RWPE1 (cell line): ENCODE results near the gene SP100.
A peak's percentile ranks its signal among the peaks of the same experiment; 100 is the strongest.
"Not testable (repeated sequence)": the region's sequence is repeated elsewhere in the genome, so short reads cannot be mapped to it uniquely, and the experiment has no call there.

Experiments
- CTCF ChIA-PET: fragments of 350-600 bp; sonication (Branson Sonifier 250); formaldehyde crosslinking; extraction: SDS; loops from one replicate; lab custom pipeline; 2021; lab: Yijun Ruan, JAX
- POLR2A ChIA-PET: fragments of 400-600 bp; formaldehyde crosslinking; extraction: SDS; loops from one replicate; lab custom pipeline; 2020; ENCODE audit warnings: antibody characterized with exemption; ENCODE audit not compliant: low non-redundant PET; lab: Yijun Ruan, JAX
- DNase-seq: peaks from one replicate; pipeline ENCODE4 v3.0.0; 2012; ENCODE audit warnings: low spot score
- H3K27ac ChIP-seq: fragments of 450-650 bp; 2 replicates; pipeline ENCODE4 v1.5.1; 2017
- CTCF ChIP-seq: fragments of 450-650 bp; conservative IDR thresholded peaks from 2 replicates; pipeline ENCODE4 v1.5.1; 2017; ENCODE audit warnings: low read depth, mild to moderate bottlenecking

The SP100 gene

GRCh38 chr2:230416061-230416721 is at the start of gene SP100:
Gene SP100 (plus strand): TSS chr2:230416201. CDS start chr2:230416297, 96 bp downstream.
- ChIA-PET POLR2A (no interaction called here), CTCF (interaction anchor here (0.6 to 0.9 kb wide), 2 partner anchors 194 to 347 kb away, joined by 3 to 4 read pairs; no protein-coding TSS in a partner anchor)
- no peak for TF ChIP-seq CTCF
- peak; percentile 70 for DNase-seq
- H3K27ac ChIP-seq = peak within 1 kb of the TSS; percentile 92

- no peak for DNase-seq
- H3K27ac ChIP-seq = no peak overlapping the region
- ChIA-PET CTCF (interaction anchor here (0.6 kb wide), 1 partner anchor 174 kb away, joined by 3 read pairs; no protein-coding TSS in a partner anchor), POLR2A (no interaction called here)
- no peak for TF ChIP-seq CTCF
These were observed 33.9 kb upstream of the SP100 start for GRCh38 chr2:230382108-230382507.

- ChIA-PET POLR2A (no interaction called here), CTCF (interaction anchor here (0.6 to 0.7 kb wide), 2 partner anchors 139 to 446 kb away, joined by 3 to 4 read pairs; no protein-coding TSS in a partner anchor)
- no peak for DNase-seq
- no peak for TF ChIP-seq CTCF
- no peak overlapping the region for H3K27ac ChIP-seq
These were observed 32.5 kb upstream of the SP100 start for GRCh38 chr2:230383453-230383852.

- H3K27ac ChIP-seq = no peak overlapping the region
- DNase-seq = no peak
- POLR2A ChIA-PET = no interaction called here
- no peak for TF ChIP-seq CTCF
- CTCF ChIA-PET = no interaction called here
These were observed 31.0 kb upstream of the SP100 start for GRCh38 chr2:230384986-230385385.

GRCh38 chr2:230394301-230394700 is 21.7 kb upstream of the SP100 start:
- CTCF ChIA-PET = interaction anchor here (0.6 kb wide), 2 partner anchors 156 to 214 kb away, joined by 3 to 4 read pairs; no protein-coding TSS in a partner anchor

GRCh38 chr2:230398698-230399097 is 17.3 kb upstream of the SP100 start:
- CTCF ChIA-PET, DNase-seq, H3K27ac ChIP-seq, POLR2A ChIA-PET: not testable (repeated sequence)

More at GRCh38 chr2:230394301-230394700, 21.7 kb upstream of the SP100 start:
- DNase-seq = no peak
- no peak for TF ChIP-seq CTCF
- POLR2A ChIA-PET = no interaction called here
- no peak overlapping the region for H3K27ac ChIP-seq

GRCh38 chr2:230400041-230400440 is 16.0 kb upstream of the SP100 start:
- CTCF ChIA-PET = no interaction called here
- POLR2A ChIA-PET = no interaction called here
- H3K27ac ChIP-seq = no peak overlapping the region
- DNase-seq = no peak
- TF ChIP-seq CTCF = no peak
